HG03558 (cell line): ENCODE results near the gene NGF.
"Not testable (repeated sequence)": the region's sequence is repeated elsewhere in the genome, so short reads cannot be mapped to it uniquely, and the experiment has no call there.

Experiments used
- ATAC-seq: cut with Tn5 transposase; IDR thresholded peaks from one replicate; pipeline ENCODE4 v1.9.1; 2021; ENCODE audit warnings: moderate number of reproducible peaks; ENCODE audit not compliant: unreplicated experiment; ENCODE audit errors: extremely low read depth

The NGF gene

DNA sequence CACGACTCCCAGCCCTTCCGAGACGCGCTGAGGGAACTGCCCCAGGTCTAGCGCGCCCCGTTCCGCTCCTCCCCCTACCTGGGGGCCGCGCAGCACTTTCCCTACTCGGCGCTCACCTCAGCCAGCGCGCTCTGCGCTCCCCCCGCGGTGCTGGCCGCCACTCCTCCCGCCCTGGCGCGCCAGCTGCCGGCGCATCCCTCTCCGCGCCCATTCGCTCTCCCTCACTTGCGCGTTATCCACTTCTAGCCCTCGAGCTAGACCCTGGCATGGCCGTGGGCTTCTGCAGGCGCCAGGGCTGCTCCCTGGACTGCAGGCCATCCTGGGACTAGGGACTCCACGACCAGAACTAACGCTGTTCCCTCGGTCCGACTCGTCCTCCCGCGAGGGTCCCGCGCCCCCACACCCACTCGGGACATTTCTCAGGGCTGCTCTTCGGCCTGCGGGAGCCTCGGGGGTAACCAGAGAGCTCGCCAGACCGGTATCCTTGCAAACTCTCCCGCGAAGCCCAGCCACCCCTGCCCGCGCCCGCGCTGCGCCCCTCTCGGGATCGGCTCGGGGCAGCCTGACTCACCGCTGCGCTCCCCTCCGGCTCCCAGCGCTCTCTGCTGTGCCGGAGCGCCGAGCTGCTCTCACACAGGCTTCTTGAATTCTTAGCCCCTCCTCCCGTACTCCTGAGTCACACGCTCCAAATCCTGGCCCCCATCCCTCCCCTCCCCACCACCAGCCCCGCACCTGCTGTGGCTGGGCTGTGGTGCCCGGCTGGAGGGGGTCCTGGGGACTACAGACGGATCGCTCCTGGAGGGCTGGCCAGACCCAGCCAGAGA is at the start of gene NGF:
Gene NGF, minus strand, starts transcription at position 617 of the 824 bp plus-strand sequence. CDS start 51,454 bp downstream, outside the sequence.
- no peak for ATAC-seq

DNA sequence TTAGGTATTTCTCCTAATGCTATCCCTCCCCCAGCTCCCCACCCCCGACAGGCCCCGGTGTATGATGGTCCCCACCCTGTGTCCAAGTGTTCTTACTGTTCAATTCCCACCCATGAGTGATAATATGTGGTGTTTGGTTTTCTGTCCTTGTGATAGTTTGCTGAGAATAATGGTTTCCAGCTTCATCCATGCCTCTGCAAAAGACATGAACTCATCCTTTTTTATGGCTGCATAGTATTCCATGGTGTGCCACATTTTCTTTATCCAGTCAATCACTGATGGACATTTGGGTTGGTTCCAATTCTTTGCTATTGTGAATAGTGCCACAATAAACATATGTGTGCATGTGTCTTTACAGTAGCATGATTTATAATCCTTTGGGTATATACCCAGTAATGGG is 45.4 kb upstream of the NGF start:
- not testable (repeated sequence) for ATAC-seq

DNA sequence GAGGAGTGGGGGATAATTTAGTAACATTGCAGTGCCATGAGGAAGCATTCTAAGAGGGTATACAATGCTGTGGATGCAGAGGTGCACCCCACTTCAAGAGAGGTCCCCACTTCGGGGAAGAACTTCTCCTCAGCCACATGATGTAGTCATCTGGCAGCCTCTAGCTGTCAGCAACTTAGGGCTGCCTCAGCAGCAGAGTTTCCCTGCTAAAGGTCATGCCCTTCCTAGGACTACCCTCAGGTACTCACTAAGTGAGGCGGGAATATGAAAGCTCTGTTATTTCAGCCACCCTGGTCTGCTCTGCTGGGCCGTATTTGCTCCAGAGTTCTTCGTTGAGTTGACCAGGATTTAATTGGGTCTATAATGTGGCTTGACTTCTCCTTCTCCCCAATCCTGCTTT is 41.9 kb upstream of the NGF start:
- ATAC-seq: no peak

DNA sequence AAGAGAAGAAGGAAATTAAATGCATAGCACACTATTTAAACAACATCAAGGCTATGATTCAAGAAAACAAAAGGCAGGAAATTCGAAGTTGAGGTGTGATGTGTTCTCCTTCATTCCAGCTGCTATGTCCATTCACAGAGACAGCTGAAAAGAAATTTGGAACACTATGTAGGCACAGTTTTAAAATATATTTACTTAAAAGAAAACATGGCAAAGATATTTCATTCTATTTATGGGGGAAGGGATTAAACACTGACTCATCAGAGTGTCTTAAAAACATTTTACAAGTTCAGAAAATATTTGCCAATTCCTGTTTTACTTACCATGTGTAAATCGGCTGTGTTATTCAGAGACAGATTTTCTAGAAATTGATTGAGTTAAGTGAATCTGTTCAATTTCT is 39.4 kb upstream of the NGF start:
- ATAC-seq: no peak

DNA sequence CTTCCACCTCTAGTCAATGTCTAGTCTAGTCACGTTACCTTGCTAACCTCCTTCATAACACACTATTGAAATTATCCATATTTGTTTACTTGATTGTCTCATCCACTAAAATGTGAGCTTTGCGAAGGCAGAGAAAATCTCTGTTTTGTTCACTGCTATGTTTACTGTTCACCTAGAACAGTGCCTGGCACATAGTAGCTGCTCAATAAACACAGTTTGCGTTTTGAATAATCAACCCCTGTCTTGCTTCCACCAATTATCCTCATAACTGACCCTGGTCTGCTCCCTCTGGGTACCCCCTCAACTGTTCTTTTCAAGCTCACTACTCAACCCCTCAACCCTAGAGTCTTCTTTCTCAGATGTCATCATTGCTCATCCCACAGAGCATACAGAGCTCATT is 36.5 kb upstream of the NGF start:
- ATAC-seq: no peak

DNA sequence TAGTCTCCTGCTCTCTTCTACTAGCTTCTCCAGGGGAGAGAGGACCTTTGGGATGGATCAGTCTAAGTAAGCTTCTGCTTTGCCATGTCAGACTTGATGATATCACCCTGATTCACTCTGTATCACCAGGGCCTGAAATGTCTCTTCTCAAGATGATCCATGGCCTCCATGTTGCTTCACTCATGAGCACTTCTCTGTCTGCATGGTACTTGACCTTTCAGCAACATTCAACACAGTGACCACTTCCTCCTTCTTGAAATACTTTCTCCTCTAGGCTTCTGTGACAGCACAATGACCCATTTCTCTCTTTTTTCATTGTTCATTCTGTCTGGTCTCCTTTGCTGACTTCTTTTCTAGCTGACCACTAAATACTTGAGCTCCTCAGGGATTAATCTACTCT is 35.3 kb upstream of the NGF start:
- ATAC-seq: no peak

DNA sequence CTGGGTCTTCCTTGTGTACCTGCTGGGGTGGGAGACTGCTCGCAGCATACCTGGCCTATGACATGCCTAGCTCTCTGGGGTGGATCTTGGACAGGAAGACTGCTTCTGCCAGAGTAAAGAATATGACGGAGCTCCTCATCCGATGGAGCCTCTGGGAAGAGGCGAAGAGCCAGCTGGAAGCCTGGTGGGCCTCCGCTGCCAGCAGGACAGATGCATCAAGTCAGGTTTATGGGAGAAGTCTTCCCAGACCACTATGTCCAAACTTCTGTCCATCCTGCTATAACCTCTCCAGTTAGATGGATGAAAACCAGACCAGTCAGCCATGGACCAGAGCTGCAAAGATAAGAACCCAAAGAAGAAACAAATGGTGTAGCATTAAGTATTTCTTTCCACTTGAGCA is 27.7 kb upstream of the NGF start:
- ATAC-seq: no peak

DNA sequence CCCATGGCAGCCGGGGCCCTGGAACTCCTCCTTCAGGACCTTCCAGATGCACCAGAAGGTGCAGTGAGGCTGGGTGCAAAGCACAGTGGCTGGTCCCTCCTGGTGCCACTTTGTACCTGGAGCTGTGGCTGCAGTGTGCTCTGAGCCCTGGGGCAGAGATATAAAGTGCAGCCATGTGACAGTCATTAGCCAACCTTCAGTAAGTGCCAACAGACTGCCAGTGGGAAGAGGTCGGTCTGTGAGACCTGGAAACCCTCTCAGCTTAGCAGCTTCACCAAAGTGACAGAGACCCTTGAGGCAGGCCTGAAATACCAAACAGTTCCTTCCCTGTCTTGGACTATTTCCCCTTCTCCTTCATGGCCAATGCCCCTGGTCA is 26.7 kb upstream of the NGF start:
- ATAC-seq: no peak

DNA sequence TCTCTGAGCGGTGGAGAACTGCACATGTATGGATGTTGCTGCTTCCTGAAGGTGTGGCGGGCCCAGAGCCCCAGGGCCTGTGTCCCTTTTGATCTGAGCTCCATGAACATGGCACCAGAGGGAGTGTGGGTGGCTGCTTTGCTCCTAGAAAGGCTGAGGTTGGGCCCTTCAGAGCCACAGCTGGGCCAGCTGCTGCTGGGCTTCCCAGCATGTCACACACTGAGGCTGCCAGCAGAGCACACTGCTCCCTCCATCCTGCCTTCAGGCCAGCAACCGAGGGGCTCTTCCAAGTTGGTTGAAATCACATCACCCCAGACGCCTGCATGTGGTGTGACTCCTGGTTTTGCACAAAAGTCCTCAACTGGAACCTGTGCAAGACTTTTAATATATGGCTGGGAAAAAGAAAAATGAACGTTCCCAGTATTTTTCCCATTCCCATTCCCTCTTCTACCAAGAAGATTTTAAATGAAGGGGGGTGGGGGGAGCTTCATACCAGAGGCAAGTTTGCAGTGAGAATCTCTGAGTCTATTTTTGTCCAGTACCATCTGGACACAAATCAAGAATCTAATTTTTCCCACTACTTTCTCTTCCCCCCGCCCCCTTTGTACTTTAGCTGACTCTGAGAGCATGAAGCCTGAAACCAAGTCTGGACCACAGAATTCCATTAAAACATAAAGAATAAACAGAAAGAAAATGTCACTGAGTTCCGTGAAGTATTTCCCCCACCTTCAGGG is 26.2 kb upstream of the NGF start:
- ATAC-seq: no peak

DNA sequence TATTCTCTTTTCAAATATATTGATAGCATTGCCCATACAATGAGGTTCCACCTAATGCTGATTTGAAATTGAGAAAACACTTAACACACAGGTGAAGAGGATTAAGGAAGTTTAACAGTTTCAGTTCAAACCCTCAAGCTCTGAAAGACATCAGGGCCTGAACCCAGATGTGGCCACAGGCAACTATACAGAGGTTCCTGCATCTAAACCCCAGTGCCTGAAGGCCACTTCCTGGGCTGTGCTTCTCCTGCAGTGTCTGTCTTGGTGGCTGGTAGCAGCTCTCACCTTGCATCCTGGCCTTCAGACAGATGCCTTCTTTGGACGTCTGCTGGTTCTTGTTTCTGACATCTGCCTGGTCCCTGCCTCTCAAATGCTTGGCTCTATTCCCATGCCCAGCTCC is 25.1 kb upstream of the NGF start:
- ATAC-seq: no peak

DNA sequence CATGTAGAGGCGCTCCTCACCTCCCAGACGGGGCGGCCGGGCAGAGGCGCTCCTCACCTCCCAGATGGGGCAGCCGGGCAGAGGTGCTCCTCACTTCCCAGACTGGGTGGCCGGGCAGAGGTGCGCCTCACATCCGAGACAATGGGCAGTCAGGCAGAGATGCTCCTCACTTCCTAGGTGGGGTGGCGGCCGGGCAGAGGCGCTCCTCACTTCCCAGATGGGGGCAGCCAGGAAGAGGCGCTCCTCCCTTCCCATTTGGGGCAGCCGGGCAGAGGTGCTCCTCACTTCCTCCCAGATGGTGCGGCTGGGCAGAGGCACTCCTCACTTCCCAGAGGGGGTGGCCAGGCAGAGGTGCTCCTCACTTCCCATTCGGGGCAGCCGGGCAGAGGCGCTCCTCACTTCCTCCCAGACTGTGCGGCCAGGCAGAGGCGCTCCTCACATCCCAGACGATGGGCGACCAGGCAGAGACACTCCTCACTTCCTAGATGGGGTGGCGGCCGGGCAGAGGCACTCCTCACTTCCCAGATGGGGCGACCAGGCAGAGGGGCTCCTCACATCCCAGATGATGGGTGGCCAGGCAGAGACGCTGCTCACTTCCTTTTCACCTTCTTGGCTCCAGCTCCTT is 22.6 kb upstream of the NGF start:
- ATAC-seq: not testable (repeated sequence)

DNA sequence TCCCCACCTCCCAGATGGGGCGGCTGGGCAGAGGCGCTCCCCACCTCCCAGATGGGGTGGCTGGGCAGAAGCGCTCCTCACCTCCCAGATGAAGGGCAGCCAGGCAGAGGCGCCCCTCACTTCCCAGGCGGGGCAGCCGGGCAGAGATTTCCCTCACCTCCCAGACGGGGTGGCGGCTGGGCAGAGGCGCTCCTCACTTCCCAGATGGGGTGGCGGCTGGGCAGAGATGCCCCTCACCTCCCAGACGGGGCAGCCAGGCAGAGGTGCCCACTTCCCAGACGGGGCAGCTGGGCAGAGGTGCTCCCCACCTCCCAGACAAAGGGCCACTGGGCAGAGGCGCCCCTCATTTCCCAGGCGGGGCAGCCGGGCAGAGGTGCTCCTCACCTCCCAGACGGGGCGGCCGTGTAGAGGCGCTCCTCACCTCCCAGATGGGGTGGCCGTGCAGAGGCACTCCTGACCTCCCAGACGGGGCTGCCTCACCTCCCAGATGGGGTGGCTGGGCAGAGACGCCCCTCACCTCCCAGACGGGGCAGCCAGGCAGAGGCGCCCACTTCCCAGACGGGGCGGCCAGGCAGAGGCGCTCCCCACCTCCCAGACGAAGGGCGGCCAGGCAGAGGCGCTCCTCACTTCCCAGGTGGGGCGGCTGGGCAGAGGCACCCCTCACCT is 21.9 kb upstream of the NGF start:
- ATAC-seq: not testable (repeated sequence)

DNA sequence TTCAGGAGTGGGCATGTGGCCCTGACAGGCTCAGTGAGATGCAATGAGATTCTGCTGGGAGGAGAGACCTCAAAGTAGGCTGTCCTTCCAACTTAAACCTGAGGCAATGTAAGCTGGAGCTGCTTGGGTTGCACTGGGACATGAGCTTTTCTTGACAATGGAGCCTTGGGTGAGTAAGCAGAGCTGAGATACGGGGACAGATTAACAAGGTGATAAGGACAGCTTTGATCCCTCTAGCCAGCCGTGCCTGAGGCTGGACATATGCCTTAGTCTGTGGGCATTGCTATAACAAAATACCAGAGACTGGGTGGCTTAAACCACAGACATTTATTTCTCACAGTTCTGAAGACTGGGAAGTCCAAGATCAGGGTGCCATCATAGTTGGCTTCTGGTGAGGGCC is 18.3 kb upstream of the NGF start:
- ATAC-seq: no peak

DNA sequence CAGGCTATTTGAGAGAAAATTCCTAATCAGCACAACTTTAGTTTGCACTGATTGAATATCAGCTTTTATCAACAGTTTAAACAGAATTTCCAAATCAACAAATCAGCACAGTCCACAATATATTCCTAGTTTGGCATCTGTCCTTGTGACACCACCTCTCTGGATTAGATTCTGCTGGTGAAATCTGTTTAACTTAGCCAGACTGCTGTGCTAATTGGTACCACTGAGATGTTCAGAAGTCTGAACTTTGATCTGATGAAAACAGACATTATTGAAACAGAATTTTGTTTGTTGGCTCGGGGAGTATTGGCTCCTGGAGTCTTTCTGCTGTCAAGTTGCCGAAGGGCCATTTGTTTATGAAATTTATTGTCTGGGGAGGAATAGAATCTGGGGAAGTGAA is 17.0 kb upstream of the NGF start:
- no peak for ATAC-seq

DNA sequence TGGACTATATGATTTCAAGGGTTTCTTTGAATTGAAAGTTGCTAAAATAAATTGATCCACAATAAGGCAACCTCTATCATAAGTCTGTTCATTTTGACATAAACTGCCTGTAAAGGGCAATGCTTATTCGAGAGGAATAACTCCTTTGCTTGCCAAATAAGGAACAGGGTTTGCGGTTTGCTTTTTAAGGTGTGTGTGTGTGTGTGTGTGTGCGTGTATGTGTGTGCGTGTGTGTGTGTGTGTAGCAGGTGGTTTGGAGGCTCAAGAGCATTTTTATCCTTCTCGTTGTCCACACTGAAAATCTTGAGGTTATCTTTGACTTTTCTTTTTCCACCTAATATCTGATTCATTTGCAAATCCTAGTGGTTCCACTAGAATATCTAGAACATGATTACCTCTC is 13.1 kb upstream of the NGF start:
- ATAC-seq: no peak

DNA sequence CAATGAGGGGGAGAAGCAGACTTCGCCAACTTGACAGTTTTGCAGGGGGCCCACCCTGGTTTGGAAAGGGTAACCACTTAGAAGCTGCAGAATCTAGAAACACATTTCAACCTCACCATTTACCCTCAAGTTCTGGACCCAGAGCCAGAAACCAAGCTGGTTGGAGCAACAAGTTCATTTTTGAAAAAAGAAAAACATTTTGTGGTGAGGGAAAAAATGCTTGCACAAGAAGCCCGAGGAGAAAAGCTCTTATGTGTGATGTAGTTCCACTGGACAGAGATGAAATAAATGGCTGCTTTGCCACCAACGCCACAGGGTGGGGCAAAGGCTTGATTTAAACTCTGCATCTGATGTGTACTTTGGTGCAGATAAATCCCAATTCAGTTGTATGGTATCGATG is 10.6 kb upstream of the NGF start:
- ATAC-seq: no peak

DNA sequence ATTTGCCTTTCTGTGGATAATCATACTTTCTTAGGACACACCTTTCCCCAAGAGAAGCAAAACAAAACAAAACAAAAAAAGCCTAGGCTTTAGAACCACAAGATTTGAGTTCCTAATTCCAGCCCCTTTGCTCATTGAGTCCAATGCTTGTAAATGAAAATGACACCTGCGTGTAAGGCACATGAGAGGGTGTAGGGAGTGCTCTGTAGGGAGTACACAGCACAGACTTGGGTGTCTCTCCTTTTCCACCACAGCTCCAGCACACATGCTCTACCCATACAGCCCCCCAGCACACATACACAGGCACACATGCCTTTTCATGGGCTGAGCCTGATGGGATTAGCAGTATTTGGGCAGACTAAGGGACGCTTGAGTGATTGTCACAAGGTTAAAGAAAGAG is 9.2 kb upstream of the NGF start:
- ATAC-seq: no peak

DNA sequence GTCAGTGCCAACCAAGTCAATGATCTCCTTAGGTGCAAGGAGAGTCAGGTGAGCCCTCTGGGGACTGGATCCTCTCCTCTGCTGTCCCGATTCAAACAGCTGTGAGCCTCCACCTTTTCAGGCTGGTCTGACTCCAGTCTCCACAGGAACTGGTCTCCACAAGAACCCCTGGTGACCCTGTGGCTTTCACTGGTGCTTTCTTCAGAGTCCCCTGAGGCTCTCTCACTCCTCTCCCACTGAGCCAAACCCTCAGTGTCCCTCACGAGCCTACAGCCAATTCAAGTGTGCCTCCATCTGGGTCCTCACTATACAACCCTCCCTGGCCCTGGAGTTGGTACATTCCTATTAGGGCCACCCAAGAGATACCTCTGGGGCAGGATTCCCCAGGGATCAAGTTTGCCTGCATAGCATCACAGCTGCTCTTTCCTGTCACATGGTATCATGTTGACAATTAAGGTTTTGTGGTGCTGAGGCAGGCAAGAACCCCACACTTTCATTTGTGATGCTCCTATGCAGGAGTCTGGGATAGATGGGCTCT is 5.2 kb upstream of the NGF start:
- ATAC-seq: no peak

DNA sequence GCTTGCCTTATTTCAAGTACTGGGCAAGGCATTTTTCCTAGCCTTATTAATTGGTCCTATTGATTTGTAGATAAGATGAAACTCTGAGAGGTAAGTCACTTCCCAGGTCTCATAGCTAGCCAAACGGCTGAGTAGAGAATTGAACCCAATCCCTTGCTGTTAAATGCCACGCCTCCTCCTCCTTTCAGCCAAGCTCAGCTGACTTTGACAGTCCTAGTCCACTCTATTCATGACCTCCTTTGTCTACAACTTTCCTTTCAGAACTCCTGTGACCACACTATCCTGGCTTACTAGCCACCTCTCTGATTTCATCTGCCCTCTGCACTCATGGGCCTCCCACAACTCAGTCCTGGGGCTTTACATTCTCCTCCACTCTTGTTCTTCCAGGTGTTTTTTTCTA is 3.9 kb upstream of the NGF start:
- ATAC-seq: no peak

DNA sequence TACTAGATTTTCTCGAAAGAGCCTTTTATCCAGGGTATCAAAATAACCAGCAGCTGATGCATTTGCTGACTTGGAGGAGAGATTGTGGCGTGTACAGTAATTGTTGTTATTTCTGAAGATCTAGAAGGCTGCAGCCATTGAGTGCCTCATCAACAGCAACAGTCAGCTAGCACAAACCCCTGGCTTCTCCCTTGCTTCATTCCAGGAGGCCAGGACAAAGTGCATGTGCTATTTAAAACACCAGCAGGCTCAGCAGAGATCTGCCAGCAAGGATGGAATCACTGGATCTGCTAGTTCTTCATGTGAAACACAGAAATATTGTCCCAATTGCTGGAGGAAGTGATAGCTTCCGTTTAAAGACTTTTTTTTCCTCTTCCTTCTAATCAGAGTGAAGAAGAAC is 2.8 kb upstream of the NGF start:
- ATAC-seq: no peak

DNA sequence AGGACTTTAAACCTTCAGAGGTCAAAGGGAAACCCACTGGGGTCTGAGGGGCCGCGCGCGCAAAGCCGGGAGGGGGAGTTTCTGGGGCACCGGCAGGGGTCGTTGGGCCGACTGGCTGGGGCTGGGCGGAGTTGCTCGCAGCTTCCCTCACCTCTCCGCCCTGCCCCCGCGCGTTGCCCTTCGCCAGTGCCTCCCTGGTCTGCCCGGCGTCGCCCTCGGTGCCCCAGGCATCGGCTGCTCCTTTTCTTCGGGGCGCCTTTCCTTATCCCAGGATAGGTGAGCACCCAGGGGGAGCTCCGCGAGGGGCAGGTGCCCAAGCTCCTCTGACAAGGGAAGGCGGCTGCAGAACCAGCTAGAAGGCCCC is 390 bp upstream of the NGF start:
- ATAC-seq: no peak
